Lung (tissue), 12 donors: ENCODE results near the gene FEN1. TPM values are rescaled to one million over a fixed set of nuclear protein-coding genes. Genes with fewer than 3 reads are reported as not detected.

ENCODE experiments used
- ATAC-seq: fragments of 200-7000 bp; cut with Tn5 transposase; one replicate; pipeline ENCODE4 v1.9.1; 2020; ENCODE audit warnings: moderate number of reproducible peaks; ENCODE audit not compliant: insufficient read depth, low FRiP score
- DNase-seq, 3 donors: peaks; one replicate each; pipeline ENCODE4 v3.0.0-alpha.2; 2013 to 2017
- H3K27ac ChIP-seq, 2 donors: one replicate each; pipeline ENCODE4 v1.5.1; 2013; ENCODE audit warnings: mild to moderate bottlenecking in 2 of 2, moderate library complexity in 2 of 2, control low read depth in 1 of 2, inconsistent platforms in 1 of 2, low read depth in 1 of 2, low read length in 1 of 2
- H3K27me3 ChIP-seq, 3 donors: one replicate each; pipeline ENCODE4 v1.5.1; 2013; ENCODE audit warnings: low read length in 2 of 3; ENCODE audit not compliant: control insufficient read depth in 3 of 3, insufficient read depth in 3 of 3
- H3K36me3 ChIP-seq, 4 donors: one replicate each; pipeline ENCODE4 v1.5.1; 2013; ENCODE audit warnings: low read length in 4 of 4, mild to moderate bottlenecking in 1 of 4, moderate library complexity in 1 of 4; ENCODE audit not compliant: control insufficient read depth in 4 of 4, insufficient read depth in 4 of 4
- H3K4me1 ChIP-seq, 5 donors: one replicate each; pipeline ENCODE4 v1.5.1; 2013; ENCODE audit warnings: low read length in 5 of 5, mild to moderate bottlenecking in 2 of 5, moderate library complexity in 1 of 5; ENCODE audit not compliant: control insufficient read depth in 5 of 5, insufficient read depth in 5 of 5
- H3K4me3 ChIP-seq: one replicate; pipeline ENCODE4 v1.5.1; 2013; ENCODE audit warnings: mild to moderate bottlenecking, control low read depth, moderate library complexity
- H3K9ac ChIP-seq, 2 donors: one replicate each; pipeline ENCODE4 v1.5.1; 2013; ENCODE audit warnings: low read length in 2 of 2, control low read depth in 1 of 2; ENCODE audit not compliant: insufficient read depth in 1 of 2
- H3K9me3 ChIP-seq, 4 donors: one replicate each; pipeline ENCODE4 v1.5.1; 2013; ENCODE audit warnings: low read length in 3 of 4, mild to moderate bottlenecking in 1 of 4, moderate library complexity in 1 of 4; ENCODE audit not compliant: control insufficient read depth in 4 of 4, insufficient read depth in 3 of 4
- CTCF ChIP-seq: IDR thresholded peaks from 2 replicates; pipeline ENCODE4 v1.5.1; 2012; ENCODE audit warnings: mild to moderate bottlenecking; ENCODE audit errors: control extremely low read depth, extremely low read depth
- WGBS, 2 donors: extraction: QIAGEN DNeasy Blood & Tissue Kit; methylation state at CpG; one replicate each; pipeline ENCODE4 v1.1.7; 2013; 5-methylcytosine and 5-hydroxymethylcytosine counted together
- polyA plus RNA-seq, 2 donors: library from polyadenylated mRNA; stranded (reverse); fragments of 200-250 nt; gene quantifications; one replicate each; pipeline ENCODE4 v1.2.1, GENCODE V29; 2013
- total RNA-seq, 2 donors: library from RNA; depleted of rRNA in 1 of 2; stranded (reverse); fragments of >200 nt in 1 of 2; gene quantifications; one replicate each; pipeline ENCODE4 v1.2.1, GENCODE V29; 2014 to 2021
- donor health status: control.
- donor health status: control.
- donor health status: Bipolar disorder and iron deficiency.
- donor health status: healthy.
- donor health status: DM: yes; HTN: yes; CAD: no.

Gene FEN1
- total and polyA plus RNA-seq, 4 donors = 6.4 to 13.2 (median 10.2) TPM

- TF ChIP-seq CTCF = no peak
- H3K27me3 ChIP-seq = no peaks in the 10 kb centered on the region
- peaks cover 0 to 28% (median 10%) of the 10 kb centered on the region in 5 donors for H3K4me1 ChIP-seq
- H3K27ac ChIP-seq = peak overlapping the region; percentile 87 to 90
- DNase-seq = peak in 1 of 3 donors; percentile 48
- H3K4me3 ChIP-seq = peak overlapping the region; percentile 54
- no peaks in the 10 kb centered on the region for H3K36me3 ChIP-seq
- ATAC-seq = no peak
- 15% methylated on average over 23 of the region's 23 CpGs for WGBS, 2 donors
- H3K9ac ChIP-seq = peak overlapping the region in 1 of 2 donors; percentile 28
- H3K9me3 ChIP-seq = peaks cover 0 to 1% (median 0%) of the 10 kb centered on the region in 4 donors
These were observed 34.3 kb downstream of the FEN1 start for GRCh38 chr11:61826930-61827570.

- Histone ChIP-seq H3K27me3 (no peaks in the 10 kb centered on the region), H3K9me3 (peaks cover 0 to 1% (median 0%) of the 10 kb centered on the region in 4 donors), H3K4me3 (peak within 1 kb of the TSS; percentile 54), H3K27ac (peak within 1 kb of the TSS; percentile 87 to 90), H3K4me1 (peaks cover 0 to 28% (median 10%) of the 10 kb centered on the region in 5 donors), H3K9ac (peak within 1 kb of the TSS in 1 of 2 donors; percentile 61), H3K36me3 (no peaks in the 10 kb centered on the region)
- TF ChIP-seq CTCF = no peak
- ATAC-seq (peak; percentile 88), DNase-seq (peak; percentile 94 to 97 (median 95))
- WGBS, 2 donors = 0 to 1% methylated on average over 83 of the region's 83 CpGs
These were observed 35.1 kb downstream of the FEN1 start, which contains the start of gene FADS2 for GRCh38 chr11:61827571-61828378. Gene FADS2, plus strand, starts transcription at chr11:61828300. Its CDS starts 91 bp downstream, at chr11:61828391.

GRCh38 chr11:61828379-61828628 is 35.6 kb downstream of the FEN1 start:
- Histone ChIP-seq H3K4me1 (peaks cover 0 to 28% (median 10%) of the 10 kb centered on the region in 5 donors), H3K27ac (peak overlapping the region; percentile 27 to 87), H3K36me3 (no peaks in the 10 kb centered on the region), H3K27me3 (no peaks in the 10 kb centered on the region), H3K4me3 (peak overlapping the region; percentile 54), H3K9me3 (peaks cover 0 to 1% (median 0%) of the 10 kb centered on the region in 4 donors), H3K9ac (peak overlapping the region in 1 of 2 donors; percentile 61)
- TF ChIP-seq CTCF = no peak
- DNase-seq (no peak), ATAC-seq (no peak)
- WGBS, 2 donors = 0% methylated on average over 16 of the region's 16 CpGs
